Naive thymus-derived CD4-positive, alpha-beta T cell (primary cell): ENCODE measurements around the gene TTC32. TPM values are rescaled to one million over a fixed set of nuclear protein-coding genes. Genes with fewer than 3 reads are reported as not detected.
"Not testable (repeated sequence)": the region's sequence is repeated elsewhere in the genome, so short reads cannot be mapped to it uniquely, and the experiment has no call there.

Experiments used
- ATAC-seq: fragments of 150-1000 bp; cut with Tn5 transposase; 2 replicates; pipeline ENCODE4 v1.10.0; 2021; ENCODE audit warnings: mild to moderate bottlenecking, moderate library complexity
- CTCF ChIA-PET: fragments of 350-600 bp; sonication (Branson Sonifier 250); formaldehyde crosslinking; loops from one replicate; lab custom pipeline; 2021; ENCODE audit warnings: antibody characterized with exemption; lab: Charles Lee
- POLR2A ChIA-PET: fragments of 350-600 bp; sonication (Branson Sonifier 250); formaldehyde crosslinking; loops from one replicate; lab custom pipeline; 2021; ENCODE audit warnings: antibody characterized with exemption, inconsistent platforms; lab: Charles Lee
- DNase-seq, 9 donors: peaks; one replicate each; pipeline versions ENCODE4 v3.0.0 to v3.0.0-alpha.2; 2020 to 2022; ENCODE audit warnings: mixed read lengths in 1 of 9
- H3K27ac ChIP-seq: one replicate; pipeline ENCODE4 v1.7.0; 2013; ENCODE audit warnings: mild to moderate bottlenecking, low read depth, low read length, moderate library complexity
- H3K27me3 ChIP-seq, 2 donors: one replicate each; pipeline ENCODE4 v1.7.0; 2013; ENCODE audit warnings: low read length in 2 of 2, mild to moderate bottlenecking in 2 of 2, moderate library complexity in 2 of 2; ENCODE audit not compliant: control insufficient read depth in 2 of 2, insufficient read depth in 2 of 2
- H3K36me3 ChIP-seq, 3 experiments: 1 replicate in 2 of 3; 2 replicates in 1 of 3; pipeline ENCODE4 v1.7.0; 2013; ENCODE audit warnings: low read length in 3 of 3, mild to moderate bottlenecking in 3 of 3, moderate library complexity in 1 of 3; ENCODE audit not compliant: insufficient read depth in 3 of 3, control insufficient read depth in 2 of 3
- H3K4me1 ChIP-seq, 2 donors: one replicate each; pipeline ENCODE4 v1.7.0; 2013; ENCODE audit warnings: low read length in 2 of 2, mild to moderate bottlenecking in 2 of 2, moderate library complexity in 1 of 2; ENCODE audit not compliant: control insufficient read depth in 2 of 2, insufficient read depth in 2 of 2
- H3K4me3 ChIP-seq: 2 replicates; pipeline ENCODE4 v1.7.0; 2013; ENCODE audit warnings: mild to moderate bottlenecking, low read length
- H3K9me3 ChIP-seq, 3 experiments: 1 replicate in 2 of 3; 2 replicates in 1 of 3; pipeline ENCODE4 v1.7.0; 2013; ENCODE audit warnings: low read length in 3 of 3; ENCODE audit not compliant: control insufficient read depth in 2 of 3
- H3K27ac Mint-ChIP-seq, 9 donors: one replicate each; pipeline ENCODE4 v1.8.0; 2020 to 2022; ENCODE audit warnings: mixed read lengths in 9 of 9, mild to moderate bottlenecking in 8 of 9, moderate library complexity in 5 of 9, inconsistent platforms in 2 of 9
- H3K27me3 Mint-ChIP-seq, 5 donors: one replicate each; pipeline ENCODE4 v1.8.0; 2021 to 2022; ENCODE audit warnings: mixed read lengths in 5 of 5, mild to moderate bottlenecking in 1 of 5
- H3K36me3 Mint-ChIP-seq, 5 donors: one replicate each; pipeline ENCODE4 v1.8.0; 2020 to 2022; ENCODE audit warnings: mixed read lengths in 5 of 5, mild to moderate bottlenecking in 3 of 5, inconsistent platforms in 1 of 5
- H3K4me1 Mint-ChIP-seq, 7 donors: one replicate each; pipeline ENCODE4 v1.8.0; 2020 to 2022; ENCODE audit warnings: mixed read lengths in 7 of 7, mild to moderate bottlenecking in 3 of 7, inconsistent platforms in 1 of 7
- H3K4me3 Mint-ChIP-seq, 10 donors: one replicate each; pipeline ENCODE4 v1.8.0; 2020 to 2022; ENCODE audit warnings: mild to moderate bottlenecking in 10 of 10, mixed read lengths in 10 of 10, moderate library complexity in 6 of 10, inconsistent platforms in 2 of 10
- H3K9me3 Mint-ChIP-seq, 11 donors: one replicate each; pipeline ENCODE4 v1.8.0; 2020 to 2022; ENCODE audit warnings: mixed read lengths in 11 of 11, mild to moderate bottlenecking in 4 of 11, inconsistent platforms in 1 of 11, moderate library complexity in 1 of 11
- intact Hi-C, 2 donors: fragments of 100-400 bp; cut with micrococcal nuclease; formaldehyde crosslinking; loops; one replicate each; pipeline ENCODE4 v1.15.1; 2023
- polyA plus RNA-seq, 2 donors: library from polyadenylated mRNA; unstranded; fragments of 300-500 nt; fragmentation: Illumina TruSeq; gene quantifications; one replicate each; pipeline ENCODE4 v1.2.3, GENCODE V29; 2021
- total RNA-seq, 6 experiments: library from RNA in 5 of 6; stranded (reverse) in 5 of 6; gene quantifications; 1 replicate in 5 of 6; 2 replicates in 1 of 6; pipeline ENCODE4 v1.2.3 and lab custom pipeline; 2021 to 2026

TTC32 gene
- total and polyA plus RNA-seq, 7 experiments from 2014 or later: 23.1 to 58.0 (median 42.7) TPM

DNA sequence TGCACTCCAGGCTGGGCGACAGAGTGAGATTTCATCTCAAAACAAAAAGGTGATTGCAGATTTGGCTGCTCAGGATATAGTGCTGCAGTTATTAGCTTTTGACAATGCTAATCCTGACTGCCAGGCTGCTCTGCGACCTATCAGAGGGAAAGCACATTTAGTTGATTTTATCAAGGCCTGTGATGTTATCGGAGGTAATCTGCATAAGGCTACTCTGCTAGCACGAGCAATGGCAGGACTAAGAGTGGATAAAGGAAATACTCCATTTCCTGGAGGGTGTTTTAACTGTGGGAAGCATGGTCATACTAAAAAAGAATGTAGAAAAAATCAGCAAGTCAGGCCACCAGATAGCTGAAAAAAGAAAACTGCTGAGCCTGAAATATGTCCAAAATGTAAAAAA is 22.7 kb upstream of the TTC32 start:
- H3K27ac ChIP-seq, H3K4me1 ChIP-seq, H3K27me3 Mint-ChIP-seq, H3K9me3 ChIP-seq, H3K4me3 Mint-ChIP-seq, H3K36me3 ChIP-seq, DNase-seq, H3K27me3 ChIP-seq, CTCF ChIA-PET, intact Hi-C loops, H3K4me3 ChIP-seq, ATAC-seq, H3K4me1 Mint-ChIP-seq, H3K27ac Mint-ChIP-seq: not testable (repeated sequence)
- Mint-ChIP-seq H3K36me3 (peaks cover 21 to 78% (median 63%) of the 10 kb centered on the region in 5 donors), H3K9me3 (peaks cover 12 to 41% (median 20%) of the 10 kb centered on the region in 11 donors)
- POLR2A ChIA-PET: interaction anchor here (0.6 kb wide), 1 partner anchor 50 kb away, joined by 3 read pairs; no protein-coding TSS in a partner anchor

DNA sequence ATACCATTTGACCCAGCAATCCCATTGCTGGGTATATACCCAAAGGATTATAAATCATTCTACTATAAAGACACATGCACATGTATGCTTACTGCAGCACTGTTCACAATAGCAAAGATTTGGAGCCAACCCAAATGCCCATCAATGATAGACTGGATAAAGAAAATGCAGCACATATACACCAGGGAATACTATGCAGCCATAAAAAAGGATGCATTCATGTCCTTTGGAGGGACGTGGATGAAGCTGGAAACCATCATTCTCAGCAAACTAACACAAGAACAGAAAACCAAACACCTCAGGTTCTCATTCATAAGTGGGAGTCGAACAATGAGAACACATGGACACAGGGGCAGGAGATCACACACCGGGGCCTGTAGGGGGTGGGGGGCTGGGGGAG is 20.4 kb upstream of the TTC32 start:
- H3K36me3 ChIP-seq, H3K4me3 ChIP-seq, H3K4me1 Mint-ChIP-seq, H3K27me3 ChIP-seq, H3K27ac Mint-ChIP-seq, ATAC-seq, H3K27me3 Mint-ChIP-seq, H3K4me3 Mint-ChIP-seq, POLR2A ChIA-PET, DNase-seq, intact Hi-C loops, H3K9me3 ChIP-seq, H3K4me1 ChIP-seq, H3K27ac ChIP-seq, CTCF ChIA-PET: not testable (repeated sequence)
- Mint-ChIP-seq H3K36me3 (peaks cover 18 to 74% (median 56%) of the 10 kb centered on the region in 5 donors), H3K9me3 (peaks cover 8 to 18% (median 11%) of the 10 kb centered on the region in 11 donors)

DNA sequence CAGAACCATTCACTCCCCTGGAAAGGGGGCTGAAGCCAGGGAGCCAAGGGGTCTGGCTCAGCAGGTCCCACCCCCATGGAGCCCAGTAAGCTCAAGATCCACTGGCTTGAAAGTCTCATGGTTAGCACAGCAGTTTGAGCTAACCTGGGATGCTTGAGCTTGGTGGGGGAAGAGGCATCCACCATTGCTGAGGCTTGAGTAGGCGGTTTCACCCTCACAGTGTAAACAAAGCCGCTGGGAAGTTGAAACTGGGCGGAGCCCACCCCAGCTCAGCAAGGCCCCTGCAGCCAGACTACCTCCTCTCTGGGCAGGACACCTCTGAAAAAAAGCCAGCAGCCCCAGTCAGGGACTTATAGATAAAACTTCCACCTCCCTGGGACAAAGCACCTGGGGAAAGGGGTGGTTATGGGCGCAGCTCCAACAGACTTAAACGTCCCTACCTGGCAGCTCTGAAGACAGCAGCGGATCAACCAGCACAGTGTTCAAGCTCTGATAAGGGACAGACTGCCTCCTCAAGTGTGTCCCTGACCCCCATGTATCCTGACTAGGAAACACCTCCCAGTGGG is 14.7 kb upstream of the TTC32 start:
- H3K27me3 Mint-ChIP-seq: peaks cover 0 to 2% (median 0%) of the 10 kb centered on the region in 5 donors
- no peaks in the 10 kb centered on the region for H3K36me3 ChIP-seq
- ChIA-PET POLR2A (no interaction called here), CTCF (no interaction called here)
- intact Hi-C loops: no loop called here
- no peaks in the 10 kb centered on the region for H3K9me3 ChIP-seq
- H3K27ac ChIP-seq: no peak overlapping the region
- no peak for DNase-seq
- H3K4me3 ChIP-seq: no peak overlapping the region
- no peaks in the 10 kb centered on the region for H3K4me1 ChIP-seq
- peaks cover 0 to 55% (median 26%) of the 10 kb centered on the region in 5 donors for H3K36me3 Mint-ChIP-seq
- peaks cover 0 to 6% (median 0%) of the 10 kb centered on the region in 11 donors for H3K9me3 Mint-ChIP-seq
- H3K4me1 Mint-ChIP-seq: no peaks in the 10 kb centered on the region
- no peak overlapping the region for H3K27ac Mint-ChIP-seq
- ATAC-seq: no peak
- H3K27me3 ChIP-seq: no peaks in the 10 kb centered on the region
- no peak overlapping the region for H3K4me3 Mint-ChIP-seq

DNA sequence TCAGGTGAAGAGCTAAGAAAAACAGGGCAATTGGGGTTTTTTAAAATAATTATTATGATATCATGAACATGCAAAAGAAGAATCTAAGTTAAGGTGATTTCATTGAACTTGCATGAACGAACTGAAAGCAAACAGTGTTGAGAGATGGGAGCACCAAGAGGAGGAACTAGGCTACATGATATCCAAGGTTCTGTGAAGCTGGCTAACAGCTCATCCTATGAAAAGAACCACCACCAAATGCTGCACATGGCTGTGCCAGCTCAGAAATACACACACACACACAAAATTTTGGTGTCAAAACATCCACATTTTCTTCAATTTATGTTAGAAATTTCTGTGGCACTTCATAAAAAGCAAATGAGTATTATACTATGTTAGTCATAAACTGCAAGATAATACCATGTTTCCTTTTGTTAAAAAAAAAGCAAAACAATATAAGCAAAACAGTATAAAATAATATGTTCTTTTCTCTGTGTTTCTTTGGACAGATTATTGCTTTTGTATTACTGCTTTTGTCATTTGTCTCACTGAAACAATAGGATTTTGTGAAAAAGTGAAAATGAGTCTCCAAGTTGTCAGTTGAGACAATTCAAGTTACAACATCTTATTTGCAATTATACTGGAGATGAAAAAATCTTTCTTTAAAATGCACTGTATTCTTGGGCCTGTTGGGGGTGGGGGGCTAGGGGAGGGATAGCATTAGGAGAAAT is 12.6 kb upstream of the TTC32 start:
- no peak overlapping the region for H3K4me3 Mint-ChIP-seq
- no peaks in the 10 kb centered on the region for H3K4me1 ChIP-seq
- H3K27me3 ChIP-seq: no peaks in the 10 kb centered on the region
- H3K9me3 Mint-ChIP-seq: no peaks in the 10 kb centered on the region
- H3K36me3 ChIP-seq: no peaks in the 10 kb centered on the region
- no peaks in the 10 kb centered on the region for H3K4me1 Mint-ChIP-seq
- no peak for DNase-seq
- peaks cover 0 to 50% (median 24%) of the 10 kb centered on the region in 5 donors for H3K36me3 Mint-ChIP-seq
- H3K27ac ChIP-seq: no peak overlapping the region
- peaks cover 0 to 4% (median 0%) of the 10 kb centered on the region in 5 donors for H3K27me3 Mint-ChIP-seq
- no peak for ATAC-seq
- intact Hi-C loops: no loop called here
- H3K4me3 ChIP-seq: no peak overlapping the region
- ChIA-PET POLR2A (no interaction called here), CTCF (no interaction called here)
- no peaks in the 10 kb centered on the region for H3K9me3 ChIP-seq
- no peak overlapping the region for H3K27ac Mint-ChIP-seq

DNA sequence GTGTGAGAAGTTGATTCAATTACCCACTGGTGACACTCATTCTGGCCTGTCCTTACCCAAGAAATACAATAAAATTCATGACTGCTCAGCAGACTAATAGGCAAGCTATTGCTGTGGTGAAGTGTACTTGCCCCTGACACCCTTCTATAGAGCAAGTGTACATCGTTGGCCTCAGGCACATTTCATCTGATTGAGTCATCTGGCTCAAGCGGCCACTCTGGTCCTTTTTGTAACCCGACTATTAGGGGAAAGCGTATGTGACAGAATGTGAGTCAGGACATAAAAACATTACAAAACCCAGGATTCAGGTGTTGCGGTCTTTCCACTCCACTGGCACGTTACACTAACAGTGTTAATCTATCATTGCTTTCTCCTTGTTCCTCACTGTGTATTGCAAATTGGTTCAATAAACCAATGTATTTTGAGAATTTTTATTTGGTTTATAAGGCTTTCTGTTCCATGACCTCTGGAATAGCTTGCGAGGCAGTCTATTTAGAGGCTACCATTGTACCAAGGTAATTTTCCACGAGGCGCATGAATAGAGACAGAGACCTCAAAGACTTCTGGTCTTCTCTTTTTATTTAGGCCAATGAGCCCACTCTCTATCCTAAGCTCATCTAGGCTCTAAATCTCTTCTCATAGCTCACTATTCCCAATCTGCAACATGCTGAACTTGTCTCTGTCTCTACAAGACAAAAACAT is 10.2 kb upstream of the TTC32 start:
- Mint-ChIP-seq H3K27me3 (peaks cover 0 to 8% (median 4%) of the 10 kb centered on the region in 5 donors), H3K36me3 (peaks cover 0 to 31% (median 12%) of the 10 kb centered on the region in 5 donors), H3K9me3 (no peaks in the 10 kb centered on the region), H3K27ac (no peak overlapping the region), H3K4me3 (no peak overlapping the region), H3K4me1 (no peaks in the 10 kb centered on the region)
- no peaks in the 10 kb centered on the region for H3K27me3 ChIP-seq
- no peaks in the 10 kb centered on the region for H3K4me1 ChIP-seq
- H3K36me3 ChIP-seq: no peaks in the 10 kb centered on the region
- no peaks in the 10 kb centered on the region for H3K9me3 ChIP-seq
- ChIA-PET CTCF (no interaction called here), POLR2A (no interaction called here)
- ATAC-seq (no peak), DNase-seq (no peak)
- H3K4me3 ChIP-seq: no peak overlapping the region
- no peak overlapping the region for H3K27ac ChIP-seq
- intact Hi-C loops: no loop called here

DNA sequence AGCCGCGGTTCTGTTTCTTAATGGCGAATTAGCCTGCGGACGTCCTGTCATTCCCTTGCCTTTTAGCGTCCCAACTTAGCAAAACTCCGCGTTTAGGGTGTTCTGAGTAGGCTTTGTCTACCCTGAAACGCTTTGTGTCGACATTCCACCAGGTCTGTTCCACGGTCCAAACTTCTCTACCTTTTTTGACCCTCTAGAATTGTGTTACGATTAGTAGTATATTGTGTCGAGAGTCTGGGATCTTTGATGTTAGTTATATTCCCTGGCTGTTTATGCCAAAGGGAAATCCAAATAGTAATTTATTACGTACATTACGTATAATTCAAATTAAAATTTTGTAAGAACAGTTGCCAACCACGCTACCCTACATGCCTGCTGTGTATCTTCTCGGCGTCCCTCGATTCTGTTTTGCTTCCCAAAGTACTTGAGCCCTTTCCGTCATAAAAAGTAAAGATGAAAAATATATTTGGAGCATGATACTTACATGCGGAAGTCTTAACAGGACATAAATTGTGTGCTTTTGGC is 495 bp upstream of the TTC32 start:
- POLR2A ChIA-PET: no interaction called here
- ATAC-seq: peak; percentile 5
- H3K27me3 Mint-ChIP-seq: peaks cover 8 to 19% (median 13%) of the 10 kb centered on the region in 5 donors

More for the DNA sequence above, 495 bp upstream of the TTC32 start:
- intact Hi-C loops: loop anchor here (1.0 to 5.0 kb wide), 7 partner anchors 88 to 920 kb away; partner anchors contain the start of genes HS1BP3 (in 1 of the 2), LDAH (in 1 of the 2) and WDR35 (in 1 of the 2)
- no peaks in the 10 kb centered on the region for H3K9me3 ChIP-seq
- H3K27me3 ChIP-seq: no peaks in the 10 kb centered on the region
- CTCF ChIA-PET: no interaction called here
- H3K27ac Mint-ChIP-seq: peak overlapping the region; percentile 93 to 100 (median 99)
- peaks cover 9 to 23% of the 10 kb centered on the region in 2 donors for H3K4me1 ChIP-seq
- H3K4me3 Mint-ChIP-seq: peak overlapping the region; percentile 84 to 99 (median 96)
- peaks cover 0 to 9% (median 4%) of the 10 kb centered on the region in 5 donors for H3K36me3 Mint-ChIP-seq
- peak in 1 of 9 donors; percentile 2 for DNase-seq
- H3K4me3 ChIP-seq: peak overlapping the region; percentile 95
- peak overlapping the region; percentile 83 for H3K27ac ChIP-seq
- peaks cover 24 to 35% (median 29%) of the 10 kb centered on the region in 7 donors for H3K4me1 Mint-ChIP-seq
- peaks cover 0 to 3% (median 0%) of the 10 kb centered on the region in 11 donors for H3K9me3 Mint-ChIP-seq
- peaks cover 0 to 5% (median 0%) of the 10 kb centered on the region in 3 experiments for H3K36me3 ChIP-seq
